ENCODE measurements around the gene CACNA1H.
"Not testable (repeated sequence)": the region's sequence is repeated elsewhere in the genome, so short reads cannot be mapped to it uniquely, and the experiment has no call there.

DNA sequence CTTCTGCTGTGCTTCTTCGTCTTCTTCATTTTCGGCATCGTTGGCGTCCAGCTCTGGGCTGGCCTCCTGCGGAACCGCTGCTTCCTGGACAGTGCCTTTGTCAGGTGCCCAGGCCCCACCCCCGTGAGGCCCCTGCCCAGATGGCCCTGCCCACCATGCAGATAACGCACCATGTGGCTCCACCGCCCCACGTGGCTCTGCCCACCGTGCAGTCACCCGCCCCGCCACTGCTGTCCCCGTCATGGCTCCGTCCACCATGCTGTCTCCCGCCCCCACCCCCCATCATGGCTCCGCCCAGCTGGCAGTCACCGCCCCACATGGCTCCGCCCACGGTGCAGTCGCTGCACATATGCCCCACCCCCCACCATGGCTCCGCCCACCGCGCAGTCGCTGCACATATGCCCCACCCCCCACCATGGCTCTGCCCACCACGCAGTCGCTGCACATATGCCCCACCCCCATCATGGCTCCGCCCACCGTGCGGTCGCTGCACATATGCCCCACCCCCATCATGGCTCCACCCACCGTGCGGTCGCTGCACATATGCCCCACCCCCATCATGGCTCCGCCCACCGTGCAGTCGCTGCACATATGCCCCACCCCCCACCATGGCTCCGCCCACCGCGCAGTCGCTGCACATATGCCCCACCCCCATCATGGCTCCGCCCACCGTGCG is 45.9 kb downstream of the CACNA1H start:
- TF ChIP-seq EZH2phosphoT487 (IDR thresholded peaks at IDR 0.05; ENCODE audit: insufficient read depth, low read depth); EZH2 (IDR thresholded peaks at IDR 0.05; ENCODE audit: insufficient read depth, poor library complexity, severe bottlenecking): not testable (repeated sequence)

All from GM23248 (cell line).